OCI-LY7 (cell line): ENCODE measurements around the gene PRAMEF20.

Experiments used
- CTCF ChIP-seq: fragments of 200-600 bp; sonication (generic); conservative IDR thresholded peaks from 2 replicates; pipeline ENCODE4 v1.5.1; 2014; ENCODE audit warnings: mild to moderate bottlenecking, antibody characterized with exemption, low read length, moderate library complexity, mixed read lengths
- EZH2phosphoT487 ChIP-seq: fragments of 200-600 bp; sonication (generic); IDR thresholded peaks from 2 replicates; pipeline ENCODE4 v1.6.1; 2018; ENCODE audit warnings: low read depth, borderline replicate concordance, mild to moderate bottlenecking, mixed run types, antibody characterized with exemption, low read length, moderate library complexity, mixed read lengths

GRCh38 chr1:13430495-13430894 is 20.2 kb downstream of the PRAMEF20 start:
- TF ChIP-seq CTCF (no peak), EZH2phosphoT487 (no peak)
